Measurements from ENCODE around the gene TFR2. TPM values are rescaled to one million over a fixed set of nuclear protein-coding genes. Genes with fewer than 3 reads are reported as not detected.

Gene TFR2
- total and polyA plus RNA-seq, 2 of the 4 experiments (the other 2 are of a cell fraction), result 0.18 to 0.50 TPM

DNA sequence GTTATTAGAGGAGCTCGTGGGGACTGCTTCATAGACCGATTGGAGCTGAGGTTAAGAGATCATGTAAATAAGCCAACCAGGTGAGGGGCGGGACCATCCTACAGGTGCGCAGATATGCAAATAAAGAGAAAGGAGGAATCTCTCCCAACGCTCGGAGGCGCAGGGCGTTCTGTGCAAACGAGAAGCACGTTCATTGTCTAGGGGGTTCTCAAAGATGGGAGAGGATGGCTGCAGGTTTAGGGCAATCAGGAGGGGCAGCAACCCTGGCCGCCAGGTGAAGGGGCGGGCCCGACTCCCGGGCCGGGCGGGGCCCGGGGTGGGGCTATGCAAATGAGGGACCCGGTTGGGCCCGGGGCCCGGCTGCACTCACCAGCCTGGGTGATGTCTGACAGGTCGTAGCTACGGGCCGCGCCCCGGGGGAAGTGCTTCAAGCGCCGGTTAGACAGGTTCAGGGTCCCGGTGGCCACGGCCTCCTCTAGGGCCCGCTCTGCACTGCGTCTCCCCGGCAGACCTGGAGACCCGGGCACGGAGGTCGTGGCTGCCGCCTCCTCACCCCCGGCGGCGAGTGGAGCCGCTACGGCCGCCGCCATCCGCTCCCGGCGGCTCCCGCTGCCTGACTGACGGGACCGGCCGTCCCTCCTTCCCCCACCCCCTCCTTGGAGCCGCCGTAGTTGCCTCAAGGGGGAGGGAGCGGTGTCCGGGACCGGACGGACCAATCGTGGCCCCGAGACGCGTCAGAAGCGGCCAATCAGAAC is 55.7 kb downstream of the TFR2 start, which contains the start of gene LRCH4 (continued):
- TF ChIP-seq ELK1 (IDR thresholded peaks at IDR 0.05; ENCODE audit: borderline replicate concordance, low read depth, low read length), result no peak

All from IMR-90 (cell line).